HL-60/S4 treated with retinoic acid at 250 ng/mL for 4 days and 3 days (cell line): Measurements from ENCODE around the gene HECW1.
"Not testable (repeated sequence)": the region's sequence is repeated elsewhere in the genome, so short reads cannot be mapped to it uniquely, and the experiment has no call there.

Source experiments
- in situ Hi-C: fragments of 300-500 bp; cut with MboI; formaldehyde crosslinking; loops from 2 replicates; pipeline ENCODE4 v1.7.0; 2022; ENCODE audit warnings: low sequenced_read_pairs

The HECW1 gene

DNA sequence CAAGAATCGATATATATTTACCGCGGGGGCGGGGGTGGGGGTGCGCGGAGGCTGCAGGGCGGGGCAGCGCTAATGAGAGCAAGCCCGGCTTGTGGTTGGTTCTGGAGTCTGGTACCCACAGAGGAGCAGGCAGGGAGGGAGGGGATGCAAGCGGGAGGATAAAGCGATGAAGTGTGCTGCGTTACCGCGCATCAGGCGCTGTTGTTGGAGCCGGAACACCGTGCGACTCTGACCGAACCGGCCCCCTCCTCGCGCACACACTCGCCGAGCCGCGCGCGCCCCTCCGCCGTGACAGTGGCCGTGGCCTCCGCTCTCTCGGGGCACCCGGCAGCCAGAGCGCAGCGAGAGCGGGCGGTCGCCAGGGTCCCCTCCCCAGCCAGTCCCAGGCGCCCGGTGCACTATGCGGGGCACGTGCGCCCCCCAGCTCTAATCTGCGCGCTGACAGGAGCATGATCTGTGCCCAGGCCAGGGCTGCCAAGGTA, at the start of gene HECW1:
TSS of gene HECW1 (plus strand) at position 189 of the 482 bp plus-strand sequence. CDS start 131,259 bp downstream, outside the sequence.
- in situ Hi-C loops, result no loop called here

DNA sequence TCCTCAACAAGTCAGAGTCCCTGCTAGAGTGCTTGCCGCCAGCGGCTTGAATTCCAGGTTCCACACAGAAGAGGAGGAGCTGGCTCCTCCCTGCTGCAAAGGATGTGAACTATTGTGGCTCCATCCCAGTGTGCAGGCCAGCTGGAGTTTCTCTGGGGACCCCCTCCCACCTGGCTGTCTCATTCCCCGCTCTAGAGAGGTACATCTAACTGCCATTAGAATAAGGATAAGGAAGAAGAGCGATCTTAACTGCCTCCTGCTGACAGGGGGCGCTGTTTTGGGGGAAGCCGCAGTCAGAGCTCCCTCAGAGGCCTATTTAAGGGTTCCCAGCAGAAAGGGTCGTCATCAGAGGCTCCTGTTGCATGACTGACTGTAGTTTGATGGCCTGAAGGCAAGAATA, 40.8 kb upstream of the HECW1 start:
- in situ Hi-C loops, result no loop called here

DNA sequence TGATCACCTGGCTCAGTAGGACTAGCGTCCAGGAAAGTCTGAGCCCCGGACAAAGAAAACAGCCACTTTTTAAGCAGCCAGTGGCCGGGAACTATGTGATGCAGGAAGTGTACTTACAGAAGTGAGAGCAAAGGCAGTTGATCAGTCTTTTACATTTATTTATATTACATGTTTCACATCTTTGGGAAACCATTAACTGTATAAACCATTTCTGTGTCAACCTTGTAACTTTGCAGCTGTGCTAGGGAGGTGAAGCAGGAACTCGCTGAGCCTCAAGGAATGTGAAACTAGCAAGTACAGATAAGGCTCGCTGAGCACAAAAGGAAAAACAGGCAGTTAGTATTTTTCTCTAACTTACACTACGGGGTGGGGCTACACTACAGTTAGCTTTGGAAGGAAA, 39.9 kb upstream of the HECW1 start:
- in situ Hi-C loops, result no loop called here

DNA sequence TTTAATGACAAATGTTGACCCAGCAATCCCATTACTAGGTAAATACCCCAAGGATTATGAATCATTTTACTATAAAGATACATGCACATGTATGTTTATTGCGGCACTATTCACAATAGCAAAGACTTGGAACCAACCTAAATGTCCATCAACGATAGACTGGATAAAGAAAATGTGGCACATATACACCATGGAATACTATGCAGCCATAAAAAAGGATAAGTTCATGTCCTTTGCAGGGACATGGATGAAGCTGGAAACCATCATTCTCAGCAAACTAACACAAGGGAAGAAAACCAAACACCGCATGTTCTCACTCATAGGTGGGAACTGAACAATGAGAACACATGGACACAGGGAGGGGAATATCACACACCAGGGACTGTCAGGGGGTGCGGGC, 38.6 kb upstream of the HECW1 start:
- in situ Hi-C loops, result not testable (repeated sequence)

DNA sequence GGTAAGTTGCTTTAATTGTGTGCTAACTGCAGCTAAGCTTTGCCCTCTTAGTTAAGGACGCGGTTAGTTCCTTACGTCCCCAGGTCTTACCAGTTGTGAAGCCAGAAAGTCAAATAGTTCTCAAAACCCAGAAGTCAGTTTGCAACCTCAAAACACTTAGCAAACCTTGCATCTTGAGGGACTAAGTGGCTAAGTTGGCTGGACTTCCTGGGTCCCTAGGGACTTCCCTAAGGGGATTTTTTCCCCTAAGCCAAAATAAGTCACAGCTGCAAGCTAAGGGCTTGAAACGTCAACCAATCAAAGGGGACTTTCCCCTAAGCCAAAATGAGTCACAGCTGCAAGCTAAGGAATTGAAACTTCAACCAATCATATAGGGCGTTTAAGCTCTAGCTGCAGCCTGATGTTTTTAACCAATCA, 36.2 kb upstream of the HECW1 start:
- in situ Hi-C loops, result no loop called here

DNA sequence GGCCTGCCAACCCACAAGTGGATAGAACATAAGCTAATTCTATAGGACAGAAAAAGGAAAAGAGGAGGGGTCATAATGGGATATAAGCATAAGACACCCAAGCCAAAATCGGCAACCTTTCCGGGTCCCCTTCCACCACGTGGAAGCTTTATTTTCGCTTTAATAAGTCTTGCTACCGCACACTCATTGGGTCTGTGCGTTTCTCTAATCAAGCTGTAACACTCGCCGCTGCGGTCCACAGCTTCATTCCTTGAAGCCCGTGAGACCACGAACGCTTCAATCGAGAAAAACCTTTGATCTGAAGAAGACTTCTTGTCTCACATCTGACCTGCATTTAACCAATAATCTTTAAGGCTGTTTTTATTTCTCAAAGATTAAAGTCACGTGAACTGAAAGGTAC, 35.8 kb upstream of the HECW1 start:
- in situ Hi-C loops, result no loop called here

DNA sequence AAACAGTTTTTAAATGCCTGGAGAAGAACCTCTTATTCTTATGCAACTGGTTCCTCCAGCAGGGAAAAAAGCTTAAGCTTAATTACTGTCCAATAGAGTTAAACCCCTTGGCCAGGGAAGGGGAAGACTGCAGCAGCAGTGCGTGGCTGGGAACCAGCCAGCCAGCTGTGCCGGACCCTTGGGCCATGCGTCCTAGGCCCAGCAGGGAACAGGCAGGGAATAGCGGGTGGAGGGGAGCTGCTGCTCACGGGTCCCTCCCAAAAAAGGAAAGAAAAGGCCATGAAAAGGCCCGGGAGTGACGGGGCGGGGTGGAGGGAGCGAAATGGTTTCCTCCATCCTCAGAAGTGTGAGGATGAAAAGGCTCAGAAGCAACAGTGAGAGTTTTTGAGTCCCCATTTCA, 35.2 kb upstream of the HECW1 start:
- in situ Hi-C loops, result no loop called here

DNA sequence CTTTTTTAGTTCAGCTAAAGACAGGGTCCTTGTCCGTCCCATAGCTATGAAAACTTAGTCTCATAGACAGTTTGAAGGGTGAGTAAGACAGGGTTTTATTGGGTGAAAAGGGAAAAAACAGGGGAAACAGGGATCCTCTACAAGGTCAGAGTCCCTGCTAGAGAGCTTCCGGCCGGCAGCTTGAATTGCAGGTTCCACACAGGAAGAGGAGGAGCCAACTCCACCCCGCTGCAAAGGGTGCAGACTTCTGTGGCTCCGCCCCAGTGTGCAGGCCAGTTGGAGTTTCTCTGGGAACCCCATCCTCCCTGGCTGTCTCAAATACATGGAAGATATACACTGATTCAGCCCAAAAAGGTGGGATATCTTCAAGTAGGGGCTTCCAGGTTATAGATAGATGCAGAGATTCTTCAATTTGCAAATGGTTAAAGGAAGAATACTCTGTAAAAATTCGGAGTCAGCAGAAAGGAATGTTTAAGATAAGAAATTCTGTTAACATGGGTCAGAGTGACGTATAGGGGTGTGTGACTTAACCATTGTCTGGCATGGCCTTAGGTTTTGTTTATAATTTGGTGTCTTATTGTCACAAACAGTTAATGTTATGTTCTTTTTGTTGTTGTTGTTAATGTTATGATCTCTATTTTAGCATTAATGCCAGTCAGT, 34.6 kb upstream of the HECW1 start:
- in situ Hi-C loops, result no loop called here

DNA sequence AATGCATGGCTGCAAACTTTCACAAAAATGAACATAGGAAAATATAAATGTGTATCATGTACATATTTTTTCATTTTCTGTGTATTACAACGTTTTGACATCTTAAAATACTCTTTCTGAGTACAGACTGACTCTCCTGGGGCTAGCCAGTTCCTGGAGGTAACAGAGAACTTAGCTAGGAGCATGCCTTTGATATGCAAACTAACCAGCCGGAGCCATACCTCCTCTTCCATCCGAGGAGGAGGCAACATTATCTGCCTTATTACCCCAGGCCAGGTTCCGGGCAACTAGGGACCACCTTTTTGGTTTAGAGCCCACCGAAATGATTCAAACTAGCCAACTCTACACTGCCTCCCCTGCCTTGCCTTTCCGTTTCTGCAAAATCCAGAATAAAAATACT, 33.7 kb upstream of the HECW1 start:
- in situ Hi-C loops, result no loop called here

DNA sequence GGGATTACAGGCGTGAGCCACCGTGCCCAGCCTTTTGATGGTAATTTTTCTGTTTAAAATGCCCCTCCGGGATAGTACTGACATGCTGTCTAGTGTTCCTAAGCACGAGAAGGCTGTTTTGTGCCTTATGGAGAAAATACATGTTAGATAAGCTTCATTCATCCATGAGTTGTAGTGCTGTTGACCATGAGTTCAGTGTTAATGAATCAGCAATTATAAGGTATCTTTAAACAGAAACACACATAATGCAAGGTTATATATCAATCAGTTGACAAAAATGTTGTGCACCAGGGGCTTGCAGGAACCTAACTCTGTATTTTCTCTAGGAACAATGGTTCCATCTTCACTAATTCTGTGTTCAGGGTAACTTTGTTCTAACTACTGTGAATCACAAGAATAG, 30.8 kb upstream of the HECW1 start:
- in situ Hi-C loops, result no loop called here

DNA sequence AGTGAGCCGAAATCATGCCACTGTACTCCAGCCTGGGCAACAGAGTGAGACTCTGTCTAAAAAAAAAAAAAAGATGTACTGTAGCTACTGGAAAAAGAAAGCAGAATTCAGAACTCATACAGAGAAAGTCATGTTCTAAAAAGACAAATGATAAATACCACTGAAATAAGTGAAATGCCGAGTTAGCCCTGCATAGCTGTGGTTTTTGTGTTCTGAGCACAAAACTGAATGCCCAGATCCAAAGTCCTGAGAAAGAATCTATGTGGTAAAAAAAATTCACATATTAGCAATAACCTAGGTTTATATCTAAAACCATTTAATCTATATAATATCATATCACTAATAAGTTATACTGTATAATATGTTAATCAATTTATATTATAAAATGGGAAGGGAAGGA, 29.3 kb upstream of the HECW1 start:
- in situ Hi-C loops, result no loop called here

DNA sequence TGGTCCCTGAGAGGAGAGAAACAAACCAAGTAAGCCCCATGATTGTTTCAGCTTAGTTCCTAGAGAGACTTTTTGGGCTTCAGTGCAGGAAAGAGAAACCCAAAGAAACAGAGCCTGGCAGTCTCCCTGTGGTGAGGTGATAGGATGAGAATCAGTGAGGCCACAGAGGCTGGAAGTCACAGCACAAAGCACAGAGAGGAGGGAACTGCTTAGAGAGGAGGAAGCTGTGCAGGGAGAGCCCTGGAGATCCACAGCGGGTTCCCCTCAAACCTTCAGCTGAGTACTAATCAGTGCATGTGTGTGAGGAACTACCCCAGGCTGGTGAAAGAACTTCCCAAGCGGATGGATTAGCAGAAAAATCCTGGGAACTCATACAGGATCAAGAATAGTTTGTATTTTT, 27.4 kb upstream of the HECW1 start:
- in situ Hi-C loops, result no loop called here

DNA sequence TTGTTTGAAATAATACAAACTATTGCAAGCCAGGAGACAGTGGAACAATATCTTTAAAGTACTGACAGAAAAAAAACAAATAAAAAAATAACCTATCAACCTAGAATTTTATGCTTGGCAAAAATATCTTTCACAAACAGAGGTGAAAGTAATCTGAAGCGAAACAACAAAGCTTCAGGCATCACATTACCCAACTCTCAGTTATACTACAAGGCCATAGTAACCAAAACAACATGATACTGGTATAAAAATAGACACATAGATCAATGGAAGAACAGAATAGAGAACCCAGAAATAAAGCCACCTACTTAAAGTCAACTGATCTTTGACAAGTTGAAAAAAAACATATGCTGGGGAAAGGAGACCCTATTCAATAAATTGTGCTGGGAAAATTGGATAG, 26.5 kb upstream of the HECW1 start:
- in situ Hi-C loops, result no loop called here

DNA sequence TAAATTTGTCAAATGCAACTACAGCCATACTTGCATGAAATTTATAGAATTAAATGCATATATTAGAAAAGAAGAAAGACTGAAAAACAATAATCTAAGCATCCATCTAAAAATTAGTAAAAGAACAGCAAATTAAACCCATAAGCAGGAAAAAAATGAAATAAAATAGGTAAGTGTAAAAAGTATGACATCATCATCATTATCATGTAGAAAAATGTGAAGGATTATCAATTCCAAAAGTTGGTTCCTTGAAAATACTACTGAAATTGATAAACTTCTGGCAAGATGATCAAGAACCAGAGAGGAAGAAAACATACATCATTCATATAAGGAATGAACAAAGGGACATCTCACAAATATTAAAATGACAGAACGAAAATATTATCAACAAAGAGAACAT, 19.6 kb upstream of the HECW1 start:
- in situ Hi-C loops, result no loop called here

DNA sequence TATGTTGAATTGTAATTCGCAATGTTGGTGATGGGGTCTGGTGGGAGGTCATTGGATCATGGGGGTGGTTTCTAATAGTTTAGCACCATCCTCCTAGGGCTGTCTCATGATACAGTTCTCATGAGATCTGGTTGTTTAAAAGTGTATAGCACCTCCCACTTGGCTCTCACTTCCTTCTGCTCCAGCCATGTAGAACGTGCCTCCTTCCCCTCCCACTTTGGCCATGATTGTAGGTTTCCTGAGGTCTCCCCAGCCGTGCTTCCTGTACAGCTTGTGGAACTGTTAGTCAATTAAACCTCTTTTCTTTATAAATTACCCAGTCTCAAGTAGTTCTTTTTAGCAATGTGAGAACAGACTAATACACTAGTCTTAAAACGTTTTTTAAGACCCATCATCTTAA, 15.6 kb upstream of the HECW1 start:
- in situ Hi-C loops, result no loop called here

DNA sequence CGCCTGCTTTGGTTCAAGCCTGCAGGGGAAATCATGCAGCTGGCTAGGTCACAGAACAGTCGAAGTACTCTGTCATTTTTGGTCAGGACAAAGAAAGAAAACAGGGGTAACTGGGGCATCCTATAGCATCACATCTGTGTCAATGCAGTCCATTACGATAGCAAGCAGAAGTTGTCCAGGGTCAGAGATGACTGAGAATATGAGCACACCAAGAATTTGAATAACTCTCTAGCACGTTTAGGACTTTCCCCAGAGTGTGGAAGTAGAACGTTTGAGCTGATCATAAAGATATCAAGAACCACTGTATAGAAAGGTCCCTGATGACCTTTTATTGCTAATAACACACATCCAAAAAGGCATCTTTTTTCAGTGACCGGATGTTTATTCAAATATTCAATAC, 12.7 kb upstream of the HECW1 start:
- in situ Hi-C loops, result no loop called here

DNA sequence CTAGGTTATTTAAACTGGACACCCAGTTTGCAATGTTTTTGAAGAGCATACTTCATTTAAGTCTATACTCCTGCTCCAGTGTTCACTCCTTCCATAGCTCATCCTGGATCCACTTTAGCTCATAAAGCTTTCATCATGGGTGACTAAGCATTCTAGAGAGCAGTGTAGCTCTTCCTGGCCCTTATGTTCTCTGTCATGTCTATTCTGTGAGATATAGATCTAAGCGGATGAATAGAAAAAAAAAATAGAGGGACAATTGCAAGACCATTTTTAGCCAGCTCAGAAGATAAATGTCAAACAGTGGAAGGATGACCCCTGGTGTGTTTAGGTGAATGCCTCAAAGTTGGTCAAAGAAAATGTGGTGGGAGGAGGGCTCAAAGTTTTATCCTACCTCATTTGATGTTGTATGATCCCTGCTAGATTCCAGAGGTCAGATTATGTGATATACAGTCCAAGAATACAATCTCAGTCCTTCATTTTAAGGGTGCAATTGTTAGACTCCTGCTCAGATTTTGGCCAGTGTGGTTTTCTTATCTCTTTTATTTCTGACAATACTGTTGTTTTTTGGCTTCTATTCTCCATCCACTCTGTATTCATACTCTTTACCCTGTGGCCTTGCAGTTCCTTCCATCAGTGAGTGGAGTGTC, 7.5 kb upstream of the HECW1 start:
- in situ Hi-C loops, result no loop called here

DNA sequence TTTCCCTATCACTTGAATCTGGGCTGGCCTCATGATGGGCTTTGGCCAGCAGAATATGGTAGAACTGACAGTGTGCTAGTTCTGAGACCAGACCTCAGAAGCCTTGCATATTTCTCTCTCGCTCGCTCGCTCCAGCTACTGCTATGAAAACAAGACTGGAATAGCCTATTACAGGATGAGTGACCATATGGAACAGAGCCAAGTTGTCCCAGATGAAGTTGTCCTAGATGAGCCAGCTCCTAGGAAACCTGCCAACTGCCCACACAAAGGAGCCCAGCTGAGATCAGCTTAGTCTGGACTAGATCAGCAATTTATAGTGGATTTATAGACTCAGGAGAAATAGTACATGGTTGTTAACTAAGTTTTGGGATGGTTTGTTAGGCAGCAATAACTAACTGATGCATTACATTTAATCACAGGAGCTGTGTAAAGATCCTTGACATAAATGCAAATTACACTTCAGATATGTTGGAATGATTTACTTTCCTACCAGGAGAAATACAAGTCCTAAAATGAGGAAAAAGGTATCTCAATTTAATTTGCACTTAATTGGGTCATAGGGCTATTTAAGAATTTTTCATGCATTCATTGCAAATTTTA, 6.8 kb upstream of the HECW1 start:
- in situ Hi-C loops, result no loop called here

DNA sequence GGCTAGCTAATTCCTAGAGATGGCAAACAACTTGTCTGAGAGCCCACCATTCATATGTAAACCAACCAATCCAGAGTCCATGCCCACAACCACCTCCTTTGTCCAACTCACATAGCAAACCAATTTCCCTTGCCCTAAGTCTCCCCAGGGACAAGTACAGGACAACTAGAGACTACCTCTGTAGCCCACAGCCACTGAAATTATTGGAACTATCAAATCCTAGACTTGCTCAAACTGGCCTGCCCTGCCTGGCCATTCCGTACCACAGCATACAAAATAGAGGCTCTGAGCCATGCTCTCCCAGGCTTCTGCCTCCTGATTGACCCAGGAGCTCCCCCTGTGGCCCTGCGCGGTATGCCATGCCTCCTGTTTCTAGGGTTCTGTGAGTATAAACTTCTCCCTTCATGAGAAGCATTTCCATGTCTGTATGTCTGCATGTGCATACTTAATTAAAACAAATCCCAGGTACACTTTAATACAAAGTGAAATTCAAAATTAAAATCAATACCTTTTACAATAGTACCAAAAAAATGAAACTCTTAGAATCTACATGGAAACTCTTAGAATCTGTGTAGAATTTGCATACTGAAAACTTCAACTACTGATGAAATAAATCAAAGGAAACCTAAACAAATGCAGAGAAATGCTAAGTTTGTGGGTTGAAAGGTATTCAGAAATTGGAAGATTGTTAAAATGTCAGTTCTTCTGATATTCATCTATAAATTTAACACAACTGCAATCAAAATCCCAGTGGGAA, 4.0 kb upstream of the HECW1 start:
- in situ Hi-C loops, result no loop called here

DNA sequence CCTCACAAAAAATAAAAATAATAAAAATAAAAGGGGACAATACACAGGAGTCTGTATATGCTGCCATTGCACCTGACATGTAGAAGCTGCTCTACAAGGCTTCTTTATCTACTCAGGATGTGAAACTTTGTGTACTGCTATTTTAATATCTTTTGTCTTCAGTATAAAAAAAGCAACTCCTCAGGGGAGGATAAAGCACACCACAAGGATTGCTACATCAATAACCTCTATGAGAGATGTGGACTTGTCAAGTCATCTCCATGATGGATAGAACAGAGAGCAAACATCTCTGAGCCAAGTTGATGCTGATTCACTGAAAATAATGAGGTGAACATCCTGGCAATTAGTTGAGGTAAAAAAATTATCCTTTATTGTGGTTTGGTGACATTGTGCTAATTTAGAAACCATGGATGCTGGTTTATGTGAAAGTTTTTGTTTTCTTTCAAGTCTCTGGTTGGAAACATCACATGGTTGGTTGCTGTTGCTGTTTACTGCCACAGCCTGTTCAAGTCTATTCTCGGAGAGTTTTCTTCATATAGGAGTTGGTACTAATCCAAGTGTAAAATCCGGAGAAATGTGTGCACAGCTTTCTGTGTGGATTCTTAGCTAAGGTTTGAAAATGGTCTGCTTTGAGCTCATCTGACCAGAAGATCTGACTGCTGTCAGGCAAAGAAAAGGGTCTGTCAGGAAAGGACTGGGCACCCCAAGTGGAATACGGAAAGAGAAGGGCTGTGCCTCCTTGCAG, 1.5 kb upstream of the HECW1 start:
- in situ Hi-C loops, result no loop called here
